ENCODE data around the gene NTF4. TPM values are rescaled to one million over a fixed set of nuclear protein-coding genes. Genes with fewer than 3 reads are reported as not detected.

The NTF4 gene
- total and polyA plus RNA-seq, 2 of the 13 experiments (the other 11 are each of a cell fraction or from before 2014, with no cell fraction given), result not detected

- TF ChIP-seq ZFP90 (CRISPR knock-in tag; IDR thresholded peaks at IDR 0.05; ENCODE audit: borderline replicate concordance), result 0 out of 2 replicates have a peak, but pooled peaks have one; percentile 34
- TF ChIP-seq, protein P1, sequence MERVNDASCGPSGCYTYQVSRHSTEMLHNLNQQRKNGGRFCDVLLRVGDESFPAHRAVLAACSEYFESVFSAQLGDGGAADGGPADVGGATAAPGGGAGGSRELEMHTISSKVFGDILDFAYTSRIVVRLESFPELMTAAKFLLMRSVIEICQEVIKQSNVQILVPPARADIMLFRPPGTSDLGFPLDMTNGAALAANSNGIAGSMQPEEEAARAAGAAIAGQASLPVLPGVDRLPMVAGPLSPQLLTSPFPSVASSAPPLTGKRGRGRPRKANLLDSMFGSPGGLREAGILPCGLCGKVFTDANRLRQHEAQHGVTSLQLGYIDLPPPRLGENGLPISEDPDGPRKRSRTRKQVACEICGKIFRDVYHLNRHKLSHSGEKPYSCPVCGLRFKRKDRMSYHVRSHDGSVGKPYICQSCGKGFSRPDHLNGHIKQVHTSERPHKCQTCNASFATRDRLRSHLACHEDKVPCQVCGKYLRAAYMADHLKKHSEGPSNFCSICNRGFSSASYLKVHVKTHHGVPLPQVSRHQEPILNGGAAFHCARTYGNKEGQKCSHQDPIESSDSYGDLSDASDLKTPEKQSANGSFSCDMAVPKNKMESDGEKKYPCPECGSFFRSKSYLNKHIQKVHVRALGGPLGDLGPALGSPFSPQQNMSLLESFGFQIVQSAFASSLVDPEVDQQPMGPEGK (CRISPR knock-in tag; IDR thresholded peaks at IDR 0.05), result peak; percentile 56; the same call in 1 of the 2 replicates
- TF ChIP-seq, protein P2, sequence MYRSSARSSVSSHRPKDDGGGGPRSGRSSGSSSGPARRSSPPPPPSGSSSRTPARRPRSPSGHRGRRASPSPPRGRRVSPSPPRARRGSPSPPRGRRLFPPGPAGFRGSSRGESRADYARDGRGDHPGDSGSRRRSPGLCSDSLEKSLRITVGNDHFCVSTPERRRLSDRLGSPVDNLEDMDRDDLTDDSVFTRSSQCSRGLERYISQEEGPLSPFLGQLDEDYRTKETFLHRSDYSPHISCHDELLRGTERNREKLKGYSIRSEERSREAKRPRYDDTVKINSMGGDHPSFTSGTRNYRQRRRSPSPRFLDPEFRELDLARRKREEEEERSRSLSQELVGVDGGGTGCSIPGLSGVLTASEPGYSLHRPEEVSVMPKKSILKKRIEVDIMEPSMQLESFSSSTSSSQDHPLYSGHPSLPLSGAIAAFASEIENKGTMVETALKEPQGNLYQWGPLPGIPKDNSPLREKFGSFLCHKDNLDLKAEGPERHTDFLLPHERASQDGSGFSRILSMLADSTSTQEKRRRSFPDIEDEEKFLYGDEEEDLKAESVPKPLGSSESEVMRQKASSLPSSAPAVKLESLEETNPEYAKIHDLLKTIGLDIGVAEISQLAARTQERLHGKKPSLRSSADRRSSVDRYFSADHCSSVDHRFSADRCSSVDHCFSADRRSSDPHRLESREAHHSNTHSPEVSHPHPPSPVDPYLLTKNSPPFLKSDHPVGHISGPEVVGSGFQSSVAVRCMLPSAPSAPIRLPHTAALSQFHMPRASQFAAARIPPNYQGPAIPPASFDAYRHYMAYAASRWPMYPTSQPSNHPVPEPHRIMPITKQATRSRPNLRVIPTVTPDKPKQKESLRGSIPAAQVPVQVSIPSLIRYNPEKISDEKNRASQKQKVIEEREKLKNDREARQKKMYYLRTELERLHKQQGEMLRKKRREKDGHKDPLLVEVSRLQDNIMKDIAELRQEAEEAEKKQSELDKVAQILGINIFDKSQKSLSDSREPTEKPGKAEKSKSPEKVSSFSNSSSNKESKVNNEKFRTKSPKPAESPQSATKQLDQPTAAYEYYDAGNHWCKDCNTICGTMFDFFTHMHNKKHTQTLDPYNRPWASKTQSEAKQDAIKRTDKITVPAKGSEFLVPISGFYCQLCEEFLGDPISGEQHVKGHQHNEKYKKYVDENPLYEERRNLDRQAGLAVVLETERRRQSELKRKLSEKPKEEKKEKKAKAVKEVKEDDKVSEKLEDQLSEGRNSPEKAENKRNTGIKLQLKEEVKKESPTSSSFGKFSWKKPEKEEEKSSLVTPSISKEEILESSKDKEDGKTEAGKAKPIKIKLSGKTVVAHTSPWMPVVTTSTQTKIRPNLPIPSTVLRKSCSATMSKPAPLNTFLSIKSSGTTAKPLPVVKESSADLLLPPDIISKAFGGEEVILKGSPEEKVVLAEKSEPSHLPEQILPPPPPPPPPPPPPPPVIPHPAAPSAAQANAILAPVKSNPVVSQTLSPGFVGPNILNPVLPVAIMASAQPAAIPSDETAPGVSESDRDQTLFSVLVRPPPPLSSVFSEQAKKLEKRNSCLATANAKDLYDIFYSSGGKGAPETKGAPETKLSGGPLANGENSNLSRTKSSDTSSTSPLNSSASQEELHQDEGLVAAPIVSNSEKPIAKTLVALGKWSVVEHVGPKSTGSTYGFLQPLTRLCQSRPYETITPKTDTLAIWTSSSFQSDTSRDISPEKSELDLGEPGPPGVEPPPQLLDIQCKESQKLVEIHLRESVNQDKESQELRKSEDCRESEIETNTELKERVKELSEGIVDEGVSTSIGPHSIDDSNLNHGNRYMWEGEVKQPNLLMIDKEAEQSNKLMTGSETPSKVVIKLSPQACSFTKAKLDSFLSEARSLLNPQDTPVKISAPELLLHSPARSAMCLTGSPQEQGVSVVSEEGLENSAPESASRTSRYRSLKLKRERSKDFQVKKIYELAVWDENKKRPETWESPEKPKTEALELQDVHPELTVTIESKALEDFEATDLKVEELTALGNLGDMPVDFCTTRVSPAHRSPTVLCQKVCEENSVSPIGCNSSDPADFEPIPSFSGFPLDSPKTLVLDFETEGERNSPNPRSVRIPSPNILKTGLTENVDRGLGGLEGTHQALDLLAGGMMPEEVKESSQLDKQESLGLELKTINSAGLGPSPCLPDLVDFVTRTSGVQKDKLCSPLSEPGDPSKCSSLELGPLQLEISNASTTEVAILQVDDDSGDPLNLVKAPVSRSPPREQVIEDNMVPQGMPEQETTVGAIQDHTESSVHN (CRISPR knock-in tag; IDR thresholded peaks at IDR 0.05), result no peak
- 0 out of 2 replicates have a peak, but pooled peaks have one; percentile 26 for TF ChIP-seq GFI1 (CRISPR knock-in tag; IDR thresholded peaks at IDR 0.05; ENCODE audit: borderline replicate concordance)
- TF ChIP-seq MTF2 (CRISPR knock-in tag; IDR thresholded peaks at IDR 0.05; ENCODE audit: borderline replicate concordance), result peak; percentile 84
- TF ChIP-seq ZFX (CRISPR knock-in tag; IDR thresholded peaks at IDR 0.05; ENCODE audit: low read depth), result 0 out of 2 replicates have a peak, but pooled peaks have one; percentile 24
- TF ChIP-seq KLF16 (CRISPR knock-in tag; IDR thresholded peaks at IDR 0.05), result 0 out of 4 replicates have a peak, but pooled peaks of 1 of the 2 experiments have one; percentile 50
- TF ChIP-seq, protein P3, sequence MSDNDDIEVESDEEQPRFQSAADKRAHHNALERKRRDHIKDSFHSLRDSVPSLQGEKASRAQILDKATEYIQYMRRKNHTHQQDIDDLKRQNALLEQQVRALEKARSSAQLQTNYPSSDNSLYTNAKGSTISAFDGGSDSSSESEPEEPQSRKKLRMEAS (IDR thresholded peaks at IDR 0.05), result peak; percentile 31; the same call in 1 of the 2 replicates
- TF ChIP-seq RNF2 (conservative IDR thresholded peaks at IDR 0.05; ENCODE audit: low read depth), result 0 out of 2 replicates have a peak, but pooled peaks have one; percentile 35
- TF ChIP-seq ARNTL (CRISPR knock-in tag; IDR thresholded peaks at IDR 0.05), result no peak
- TF ChIP-seq ZNF777 (CRISPR knock-in tag; IDR thresholded peaks at IDR 0.05), result peak; percentile 71
- 0 out of 2 replicates have a peak, but pooled peaks have one; percentile 16 for TF ChIP-seq SRY (CRISPR knock-in tag; IDR thresholded peaks at IDR 0.05)
- TF ChIP-seq POLR2AphosphoS5 (IDR thresholded peaks at IDR 0.05; ENCODE audit: low read depth, low read length), result no peak
- TF ChIP-seq MAZ (IDR thresholded peaks at IDR 0.05; ENCODE audit: borderline replicate concordance, low read depth, low read length), result no peak
- 0 out of 2 replicates have a peak, but pooled peaks have one; percentile 12 for TF ChIP-seq MAZ (CRISPR knock-in tag; IDR thresholded peaks at IDR 0.05; ENCODE audit: low read depth)
- TF ChIP-seq SAP130 (CRISPR knock-in tag; IDR thresholded peaks at IDR 0.05; ENCODE audit: low read depth), result peak; percentile 55
- peak; percentile 30; the same call in 1 of the 2 replicates for TF ChIP-seq ZBTB7B (CRISPR knock-in tag; IDR thresholded peaks at IDR 0.05)
- TF ChIP-seq SP1 (IDR thresholded peaks at IDR 0.05), result no peak
- peak; percentile 61; the same call in 1 of the 2 replicates for TF ChIP-seq SP1 (CRISPR knock-in tag; IDR thresholded peaks at IDR 0.05)
These were observed 8.3 kb downstream of the NTF4 start (continued) for GRCh38 chr19:49056101-49056901.

Measured in HepG2 (cell line).